HepG2 (cell line): ENCODE data around the gene AP2B1. TPM values are rescaled to one million over a fixed set of nuclear protein-coding genes. Genes with fewer than 3 reads are reported as not detected.

Source experiments
- ATAC-seq: fragments of 200-7000 bp; cut with Tn5 transposase; 3 replicates; pipeline ENCODE4 v1.9.1; 2020; ENCODE audit warnings: mild to moderate bottlenecking, moderate library complexity
- BruUV-seq: library from RNA; stranded (reverse); fragments of 400-500 nt; replicated peaks from 2 replicates; lab custom pipeline; 2021; lab: Mats Ljungman, UMichigan
- CTCF ChIA-PET: fragments of 300-600 bp; formaldehyde crosslinking; extraction: SDS; loops from one replicate; lab custom pipeline; 2021; ENCODE audit warnings: low total read pairs, inconsistent platforms, low intra/inter-chr PET ratio; lab: Yijun Ruan, JAX
- POLR2A ChIA-PET: fragments of 350-600 bp; sonication (Branson Sonifier 250); formaldehyde crosslinking; loops from one replicate; lab custom pipeline; 2020; ENCODE audit warnings: antibody characterized with exemption, inconsistent platforms; lab: Yijun Ruan, JAX
- DNase-seq: peaks from one replicate; pipeline ENCODE4 v3.0.0-alpha.2; 2015; ENCODE audit warnings: low spot score
- FAIRE-seq: peaks from 3 replicates; lab custom pipeline; 2011; peaks lifted over from hg19 to GRCh38; lab: Jason Lieb, UNC
- H2AFZ ChIP-seq: one replicate; pipeline ENCODE4 v1.6.1; 2011; ENCODE audit warnings: low read length, inconsistent platforms
- H3K27ac ChIP-seq: fragments of 300-600 bp; 3 replicates; pipeline ENCODE4 v1.8.0; 2011; ENCODE audit warnings: mixed run types, mild to moderate bottlenecking, mixed read lengths, low read length, inconsistent platforms; ENCODE audit not compliant: insufficient read depth; ENCODE audit errors: extremely low read length
- H3K27me3 ChIP-seq, 2 experiments: fragments of 200-600 bp in 1 of 2; 2 replicates in 1 of 2; 3 replicates in 1 of 2; pipeline versions ENCODE4 v1.6.0 to v1.8.0; 2011; ENCODE audit warnings: low read length in 2 of 2, mild to moderate bottlenecking in 2 of 2, moderate library complexity in 2 of 2, inconsistent platforms in 1 of 2; ENCODE audit not compliant: insufficient read depth in 2 of 2, control insufficient read depth in 1 of 2
- H3K36me3 ChIP-seq, 2 experiments: fragments of 200-600 bp in 1 of 2; replicated peaks in 1 of 2; 2 replicates in 1 of 2; 3 replicates in 1 of 2; pipeline versions ENCODE4 v1.5.1 to v1.8.0; 2011; ENCODE audit warnings: low read length in 2 of 2, inconsistent platforms in 1 of 2; ENCODE audit not compliant: insufficient read depth in 2 of 2, control insufficient read depth in 1 of 2
- H3K4me1 ChIP-seq: 2 replicates; pipeline ENCODE4 v1.5.1; 2012; ENCODE audit warnings: low read length, inconsistent platforms; ENCODE audit not compliant: insufficient read depth
- H3K4me2 ChIP-seq: 2 replicates; pipeline ENCODE4 v1.6.0; 2011; ENCODE audit warnings: low read depth, low read length, inconsistent platforms
- H3K4me3 ChIP-seq, 3 experiments: fragments of 200-600 bp in 1 of 3; sonication (generic), shearing (Covaris generic) in 1 of 3; replicated peaks in 1 of 3; 2 replicates each; pipeline ENCODE4 v1.5.1; 2011 to 2016; ENCODE audit warnings: low read length in 3 of 3, inconsistent platforms in 2 of 3, low read depth in 2 of 3, mild to moderate bottlenecking in 2 of 3, control low read depth in 1 of 3, mixed read lengths in 1 of 3; ENCODE audit not compliant: insufficient read depth in 1 of 3
- H3K79me2 ChIP-seq: one replicate; pipeline ENCODE4 v1.6.1; 2011; ENCODE audit warnings: low read length, inconsistent platforms; ENCODE audit not compliant: insufficient read depth
- H3K9ac ChIP-seq: 2 replicates; pipeline ENCODE4 v1.6.0; 2011; ENCODE audit warnings: mild to moderate bottlenecking, low read depth, low read length, inconsistent platforms; ENCODE audit not compliant: insufficient read depth
- H3K9me3 ChIP-seq: 2 replicates; pipeline ENCODE4 v1.5.1; 2012; ENCODE audit warnings: mild to moderate bottlenecking, low read length
- H4K20me1 ChIP-seq: 2 replicates; pipeline ENCODE4 v1.6.0; 2011; ENCODE audit warnings: inconsistent platforms, mild to moderate bottlenecking, low read length, moderate library complexity; ENCODE audit not compliant: insufficient read depth
- CBX1 ChIP-seq: IDR thresholded peaks from one replicate; pipeline ENCODE4 v1.6.1; 2016; ENCODE audit warnings: antibody characterized with exemption, low read depth
- DMAP1 ChIP-seq: IDR thresholded peaks from 2 replicates; pipeline ENCODE4 v1.6.1; 2016
- EEA1 ChIP-seq: sonication (generic); formaldehyde crosslinking; IDR thresholded peaks from 2 replicates; pipeline ENCODE4 v1.5.1; 2020; ENCODE audit warnings: mild to moderate bottlenecking, missing genetic modification reagents, borderline replicate concordance
- ELF3 ChIP-seq: IDR thresholded peaks from 2 replicates; pipeline ENCODE4 v1.6.1; 2016; ENCODE audit warnings: missing genetic modification reagents, missing compliant biosample characterization
- HDAC2 ChIP-seq: sonication (generic); formaldehyde crosslinking; IDR thresholded peaks from 2 replicates; pipeline ENCODE4 v1.4.0; 2020; ENCODE audit warnings: missing genetic modification reagents
- HDAC6 ChIP-seq: fragments of 200-600 bp; sonication (generic); IDR thresholded peaks from 2 replicates; pipeline ENCODE4 v1.7.0; 2017; ENCODE audit warnings: mild to moderate bottlenecking, antibody characterized with exemption, low read length, low read depth
- HMG20B ChIP-seq: conservative IDR thresholded peaks from 2 replicates; pipeline ENCODE4 v1.6.1; 2016; ENCODE audit warnings: missing genetic modification reagents, missing compliant biosample characterization
- KLF6 ChIP-seq: IDR thresholded peaks from 2 replicates; pipeline ENCODE4 v1.8.0; 2016; ENCODE audit warnings: missing biosample characterization, missing genetic modification reagents
- PAWR ChIP-seq: sonication (generic); formaldehyde crosslinking; IDR thresholded peaks from 2 replicates; pipeline ENCODE4 v1.4.0; 2020; ENCODE audit warnings: missing genetic modification reagents, mild to moderate bottlenecking, borderline replicate concordance
- ZBTB42 ChIP-seq: sonication (generic); formaldehyde crosslinking; IDR thresholded peaks from 2 replicates; pipeline ENCODE4 v1.5.0; 2020; ENCODE audit warnings: mild to moderate bottlenecking, missing genetic modification reagents
- ZNF121 ChIP-seq: sonication (generic); formaldehyde crosslinking; IDR thresholded peaks from 2 replicates; pipeline ENCODE4 v1.5.0; 2020; ENCODE audit warnings: mild to moderate bottlenecking, missing genetic modification reagents
- ZNF33B ChIP-seq: sonication (generic); formaldehyde crosslinking; IDR thresholded peaks from 2 replicates; pipeline ENCODE4 v1.5.1; 2020; ENCODE audit warnings: mild to moderate bottlenecking, missing genetic modification reagents
- WGBS: methylation state at CpG from one replicate; pipeline ENCODE4 v1.1.6; 2017; ENCODE audit warnings: low lambda C conversion rate; 5-methylcytosine and 5-hydroxymethylcytosine counted together
- in situ Hi-C: cut with HindIII; loops from 2 replicates; pipeline ENCODE4 v1.10.0; 2017; ENCODE audit warnings: low pct_unique_long_range_greater_than_20kb; ENCODE audit not compliant: extremely low pct_ligation_motif_present
- intact Hi-C: fragments of 100-400 bp; cut with micrococcal nuclease; formaldehyde crosslinking; loops from one replicate; pipeline ENCODE4 v1.10.0; 2022; ENCODE audit not compliant: unreplicated experiment
- polyA plus RNA-seq, 8 experiments: library from polyadenylated mRNA; depleted of rRNA in 3 of 8; stranded (reverse) in 7 of 8; unstranded in 1 of 8; fragments of >200 nt; fragmentation: Illumina TruSeq in 4 of 8; extraction: Trizol in 4 of 8; gene quantifications; 2 replicates each; pipeline versions ENCODE4 v1.2.1 to v1.2.3, GENCODE V29; 2011 to 2016; ENCODE audit warnings: low read depth in 4 of 8, missing spikeins in 1 of 8, mixed read lengths in 1 of 8; ENCODE audit not compliant: insufficient read depth in 1 of 8
- total RNA-seq, 5 experiments: library from RNA; depleted of rRNA; stranded (reverse); fragments of >200 nt; fragmentation: Illumina TruSeq; extraction: Trizol; gene quantifications; 2 replicates each; pipeline ENCODE4 v1.2.3, GENCODE V29; 2016; ENCODE audit warnings: low read depth in 1 of 5
- TF ChIP-seq, protein P1 (sequence below): sonication (generic); formaldehyde crosslinking; IDR thresholded peaks from 2 replicates; pipeline ENCODE4 v1.9.0; 2021; ENCODE audit warnings: missing genetic modification reagents, borderline replicate concordance
- TF ChIP-seq, protein P2 (sequence below): sonication (generic); formaldehyde crosslinking; IDR thresholded peaks from 2 replicates; pipeline ENCODE4 v1.5.1; 2020; ENCODE audit warnings: mild to moderate bottlenecking, missing genetic modification reagents, moderate library complexity
- TF ChIP-seq, protein P3 (sequence below): sonication (generic); formaldehyde crosslinking; IDR thresholded peaks from 2 replicates; pipeline ENCODE4 v1.4.0; 2020; ENCODE audit warnings: missing genetic modification reagents
- TF ChIP-seq, protein P4 (sequence below): sonication (generic); formaldehyde crosslinking; IDR thresholded peaks from 2 replicates; pipeline ENCODE4 v1.4.0; 2020; ENCODE audit warnings: missing genetic modification reagents

The AP2B1 gene
- total and polyA plus RNA-seq, 2 of the 13 experiments (the other 11 are each of a cell fraction or from before 2014, with no cell fraction given) = 23.8 to 71.3 TPM

DNA sequence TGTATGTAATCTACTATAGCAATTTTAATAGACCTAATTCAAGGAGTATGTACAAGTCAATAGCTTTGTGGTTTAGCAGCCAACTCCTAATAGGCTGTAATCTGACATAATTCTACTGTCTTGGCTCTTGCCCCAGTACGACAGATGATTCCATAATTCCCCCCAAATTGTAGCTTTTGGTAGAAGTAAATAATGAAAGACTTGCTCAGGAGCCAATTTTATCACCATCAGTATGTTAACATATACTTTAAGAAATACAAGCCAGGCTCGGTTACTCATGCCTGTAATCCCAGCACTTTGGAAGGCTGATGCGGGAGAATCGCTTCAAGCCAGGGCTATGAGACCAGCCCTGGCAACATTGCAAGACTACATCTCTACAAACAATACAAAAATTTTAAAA, 53.9 kb downstream of the AP2B1 start:
- Histone ChIP-seq H3K79me2 (no peaks in the 10 kb centered on the region), H3K4me2 (no peak overlapping the region), H3K4me1 (no peaks in the 10 kb centered on the region), H3K9ac (no peak overlapping the region), H3K36me3 (peaks cover 9 to 52% of the 10 kb centered on the region in 2 experiments; a peak in 4 of 5 replicates), H3K4me3 (no peak overlapping the region), H3K27me3 (no peaks in the 10 kb centered on the region), H3K27ac (no peak overlapping the region), H3K9me3 (no peaks in the 10 kb centered on the region), H4K20me1 (no peaks in the 10 kb centered on the region), H2AFZ (no peak overlapping the region)
- in situ Hi-C loops (no loop called here), intact Hi-C loops (no loop called here)
- DNase-seq (no peak), FAIRE-seq (no peak), ATAC-seq (no peak)
- no peak for TF ChIP-seq EEA1 (CRISPR knock-in tag)
- no peak for TF ChIP-seq ZNF121 (CRISPR knock-in tag)
- TF ChIP-seq CBX1 = no peak
- no peak for TF ChIP-seq ZBTB42 (CRISPR knock-in tag)
- no peak for TF ChIP-seq HDAC6
- TF ChIP-seq ZNF33B (CRISPR knock-in tag) = no peak
- TF ChIP-seq, protein P1, sequence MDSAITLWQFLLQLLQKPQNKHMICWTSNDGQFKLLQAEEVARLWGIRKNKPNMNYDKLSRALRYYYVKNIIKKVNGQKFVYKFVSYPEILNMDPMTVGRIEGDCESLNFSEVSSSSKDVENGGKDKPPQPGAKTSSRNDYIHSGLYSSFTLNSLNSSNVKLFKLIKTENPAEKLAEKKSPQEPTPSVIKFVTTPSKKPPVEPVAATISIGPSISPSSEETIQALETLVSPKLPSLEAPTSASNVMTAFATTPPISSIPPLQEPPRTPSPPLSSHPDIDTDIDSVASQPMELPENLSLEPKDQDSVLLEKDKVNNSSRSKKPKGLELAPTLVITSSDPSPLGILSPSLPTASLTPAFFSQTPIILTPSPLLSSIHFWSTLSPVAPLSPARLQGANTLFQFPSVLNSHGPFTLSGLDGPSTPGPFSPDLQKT (CRISPR knock-in tag) = no peak
- TF ChIP-seq ELF3 = no peak
- no peak for TF ChIP-seq KLF6
- TF ChIP-seq, protein P2, sequence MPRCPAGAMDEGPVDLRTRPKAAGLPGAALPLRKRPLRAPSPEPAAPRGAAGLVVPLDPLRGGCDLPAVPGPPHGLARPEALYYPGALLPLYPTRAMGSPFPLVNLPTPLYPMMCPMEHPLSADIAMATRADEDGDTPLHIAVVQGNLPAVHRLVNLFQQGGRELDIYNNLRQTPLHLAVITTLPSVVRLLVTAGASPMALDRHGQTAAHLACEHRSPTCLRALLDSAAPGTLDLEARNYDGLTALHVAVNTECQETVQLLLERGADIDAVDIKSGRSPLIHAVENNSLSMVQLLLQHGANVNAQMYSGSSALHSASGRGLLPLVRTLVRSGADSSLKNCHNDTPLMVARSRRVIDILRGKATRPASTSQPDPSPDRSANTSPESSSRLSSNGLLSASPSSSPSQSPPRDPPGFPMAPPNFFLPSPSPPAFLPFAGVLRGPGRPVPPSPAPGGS (CRISPR knock-in tag) = no peak
- no peak for TF ChIP-seq PAWR (CRISPR knock-in tag)
- TF ChIP-seq HDAC2 = no peak
- no peak for TF ChIP-seq HMG20B (CRISPR knock-in tag)
- TF ChIP-seq, protein P3, sequence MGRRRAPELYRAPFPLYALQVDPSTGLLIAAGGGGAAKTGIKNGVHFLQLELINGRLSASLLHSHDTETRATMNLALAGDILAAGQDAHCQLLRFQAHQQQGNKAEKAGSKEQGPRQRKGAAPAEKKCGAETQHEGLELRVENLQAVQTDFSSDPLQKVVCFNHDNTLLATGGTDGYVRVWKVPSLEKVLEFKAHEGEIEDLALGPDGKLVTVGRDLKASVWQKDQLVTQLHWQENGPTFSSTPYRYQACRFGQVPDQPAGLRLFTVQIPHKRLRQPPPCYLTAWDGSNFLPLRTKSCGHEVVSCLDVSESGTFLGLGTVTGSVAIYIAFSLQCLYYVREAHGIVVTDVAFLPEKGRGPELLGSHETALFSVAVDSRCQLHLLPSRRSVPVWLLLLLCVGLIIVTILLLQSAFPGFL (CRISPR knock-in tag) = no peak
- TF ChIP-seq, protein P4, sequence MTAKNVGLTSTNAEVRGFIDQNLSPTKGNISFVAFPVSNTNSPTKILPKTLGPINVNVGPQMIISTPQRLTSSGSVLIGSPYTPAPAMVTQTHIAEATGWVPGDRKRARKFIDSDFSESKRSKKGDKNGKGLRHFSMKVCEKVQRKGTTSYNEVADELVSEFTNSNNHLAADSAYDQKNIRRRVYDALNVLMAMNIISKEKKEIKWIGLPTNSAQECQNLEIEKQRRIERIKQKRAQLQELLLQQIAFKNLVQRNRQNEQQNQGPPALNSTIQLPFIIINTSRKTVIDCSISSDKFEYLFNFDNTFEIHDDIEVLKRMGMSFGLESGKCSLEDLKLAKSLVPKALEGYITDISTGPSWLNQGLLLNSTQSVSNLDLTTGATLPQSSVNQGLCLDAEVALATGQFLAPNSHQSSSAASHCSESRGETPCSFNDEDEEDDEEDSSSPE = no peak
- no peak for TF ChIP-seq DMAP1 (CRISPR knock-in tag)
- 98% methylated on average over 4 of the region's 4 CpGs for WGBS
- ChIA-PET POLR2A (no interaction called here), CTCF (no interaction called here)
- no TSS peak for BruUV-seq
